ENCODE results near the gene GALNT6. TPM values are rescaled to one million over a fixed set of nuclear protein-coding genes. Genes with fewer than 3 reads are reported as not detected.

GALNT6 gene
- total RNA-seq, 1 experiment from 2014 or later, result 27.6 TPM

DNA sequence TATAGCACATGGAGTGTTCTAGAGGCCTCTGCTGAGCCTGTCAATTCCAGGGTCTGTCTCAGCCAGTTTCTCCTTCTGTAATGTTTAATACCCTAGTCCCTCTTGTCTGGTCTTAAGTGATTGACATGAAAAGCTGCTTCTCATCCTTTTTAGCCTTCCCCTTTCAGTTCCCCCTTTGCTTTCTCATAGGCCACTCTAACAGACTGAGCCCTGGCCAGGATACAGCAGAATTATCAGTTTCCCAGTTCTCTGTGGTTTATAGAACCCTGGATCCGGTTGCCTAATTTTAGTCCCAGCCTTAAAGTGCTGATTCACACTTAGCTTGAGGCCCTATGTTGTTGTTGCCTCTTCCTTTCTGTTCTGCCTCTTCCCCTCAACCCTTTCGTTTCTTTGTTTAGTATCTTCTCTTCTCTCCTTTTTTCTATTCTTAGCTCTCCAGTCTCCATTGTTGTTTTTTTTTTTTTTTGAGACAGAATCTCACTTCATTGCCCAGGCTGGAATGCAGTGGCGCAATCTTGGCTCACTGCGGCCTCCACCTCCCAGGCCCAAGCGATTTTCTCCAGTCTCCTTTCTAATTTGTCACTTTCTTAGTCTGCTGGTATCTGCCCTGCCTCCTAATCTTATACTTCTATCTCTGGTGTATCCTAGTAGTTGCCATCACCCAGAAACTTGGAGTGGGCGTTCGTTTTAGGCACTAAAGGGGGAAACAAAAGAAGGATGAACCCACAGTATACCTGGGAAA, 64.3 kb downstream of the GALNT6 start:
- TF ChIP-seq, protein P1, sequence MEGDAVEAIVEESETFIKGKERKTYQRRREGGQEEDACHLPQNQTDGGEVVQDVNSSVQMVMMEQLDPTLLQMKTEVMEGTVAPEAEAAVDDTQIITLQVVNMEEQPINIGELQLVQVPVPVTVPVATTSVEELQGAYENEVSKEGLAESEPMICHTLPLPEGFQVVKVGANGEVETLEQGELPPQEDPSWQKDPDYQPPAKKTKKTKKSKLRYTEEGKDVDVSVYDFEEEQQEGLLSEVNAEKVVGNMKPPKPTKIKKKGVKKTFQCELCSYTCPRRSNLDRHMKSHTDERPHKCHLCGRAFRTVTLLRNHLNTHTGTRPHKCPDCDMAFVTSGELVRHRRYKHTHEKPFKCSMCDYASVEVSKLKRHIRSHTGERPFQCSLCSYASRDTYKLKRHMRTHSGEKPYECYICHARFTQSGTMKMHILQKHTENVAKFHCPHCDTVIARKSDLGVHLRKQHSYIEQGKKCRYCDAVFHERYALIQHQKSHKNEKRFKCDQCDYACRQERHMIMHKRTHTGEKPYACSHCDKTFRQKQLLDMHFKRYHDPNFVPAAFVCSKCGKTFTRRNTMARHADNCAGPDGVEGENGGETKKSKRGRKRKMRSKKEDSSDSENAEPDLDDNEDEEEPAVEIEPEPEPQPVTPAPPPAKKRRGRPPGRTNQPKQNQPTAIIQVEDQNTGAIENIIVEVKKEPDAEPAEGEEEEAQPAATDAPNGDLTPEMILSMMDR (IDR thresholded peaks at IDR 0.05; ENCODE audit: unreplicated experiment), result no peak
- intact Hi-C loops (cut with micrococcal nuclease), result loop anchor here (5.0 kb wide), 1 partner anchor 45 kb away; no protein-coding TSS in a partner anchor
- H3K4me3 Mint-ChIP-seq (ENCODE audit: unreplicated experiment), result no peak overlapping the region
- CTCF ChIA-PET, result interaction anchor here (0.7 to 1.2 kb wide), 2 partner anchors 14 to 23 kb away, joined by 3 to 9 read pairs; no protein-coding TSS in a partner anchor
- H3K9me3 Mint-ChIP-seq (ENCODE audit: unreplicated experiment), result no peaks in the 10 kb centered on the region
- no TSS peak for BruUV-seq (replicated peaks)
- POLR2A ChIA-PET, result interaction anchor here (0.6 to 1.2 kb wide), 4 partner anchors 24 to 413 kb away, joined by 3 to 5 read pairs (median 4); partner anchors contain the start of gene DAZAP2
- H3K27ac Mint-ChIP-seq (ENCODE audit: low read depth, unreplicated experiment), result peak overlapping the region; percentile 86
- H3K4me1 Mint-ChIP-seq (ENCODE audit: insufficient read depth, unreplicated experiment), result peaks cover 11% of the 10 kb centered on the region
- H3K27me3 Mint-ChIP-seq (ENCODE audit: insufficient read depth, unreplicated experiment), result no peaks in the 10 kb centered on the region
- H3K36me3 Mint-ChIP-seq (ENCODE audit: insufficient read depth, unreplicated experiment), result peaks cover 11% of the 10 kb centered on the region
- DNase-seq (ENCODE audit: unreplicated experiment), result peak; percentile 82

DNA sequence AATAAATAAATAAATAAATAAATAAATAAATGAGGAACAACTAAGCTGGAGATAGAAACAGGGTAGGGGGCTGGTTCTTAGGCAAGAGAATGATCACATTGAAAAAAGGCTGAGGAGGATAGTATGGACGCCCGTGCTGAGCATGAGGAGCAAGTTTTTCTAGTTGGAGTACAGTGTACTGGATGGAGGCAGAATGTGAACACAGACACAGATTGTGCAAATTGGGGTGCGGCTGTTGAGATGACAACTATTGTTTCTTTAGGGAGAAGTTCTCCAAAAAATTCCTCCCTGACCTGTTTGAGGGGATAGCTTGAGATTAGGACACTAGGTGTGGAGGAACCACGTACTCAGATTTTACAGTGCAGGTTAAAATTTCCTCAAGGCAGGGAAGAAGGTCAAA, 66.3 kb downstream of the GALNT6 start:
- peaks cover 5% of the 10 kb centered on the region for H3K36me3 Mint-ChIP-seq (ENCODE audit: insufficient read depth, unreplicated experiment)
- no peaks in the 10 kb centered on the region for H3K9me3 Mint-ChIP-seq (ENCODE audit: unreplicated experiment)
- no TSS peak for BruUV-seq (replicated peaks)
- no peaks in the 10 kb centered on the region for H3K27me3 Mint-ChIP-seq (ENCODE audit: insufficient read depth, unreplicated experiment)
- CTCF ChIA-PET, result no interaction called here
- POLR2A ChIA-PET, result no interaction called here
- TF ChIP-seq, protein P1 (IDR thresholded peaks at IDR 0.05; ENCODE audit: unreplicated experiment), result no peak
- no peak overlapping the region for H3K27ac Mint-ChIP-seq (ENCODE audit: low read depth, unreplicated experiment)
- H3K4me3 Mint-ChIP-seq (ENCODE audit: unreplicated experiment), result no peak overlapping the region
- no peak for DNase-seq (ENCODE audit: unreplicated experiment)
- intact Hi-C loops (cut with micrococcal nuclease), result loop anchor here (5.0 kb wide), 1 partner anchor 43 kb away; no protein-coding TSS in a partner anchor
- peaks cover 11% of the 10 kb centered on the region for H3K4me1 Mint-ChIP-seq (ENCODE audit: insufficient read depth, unreplicated experiment)

DNA sequence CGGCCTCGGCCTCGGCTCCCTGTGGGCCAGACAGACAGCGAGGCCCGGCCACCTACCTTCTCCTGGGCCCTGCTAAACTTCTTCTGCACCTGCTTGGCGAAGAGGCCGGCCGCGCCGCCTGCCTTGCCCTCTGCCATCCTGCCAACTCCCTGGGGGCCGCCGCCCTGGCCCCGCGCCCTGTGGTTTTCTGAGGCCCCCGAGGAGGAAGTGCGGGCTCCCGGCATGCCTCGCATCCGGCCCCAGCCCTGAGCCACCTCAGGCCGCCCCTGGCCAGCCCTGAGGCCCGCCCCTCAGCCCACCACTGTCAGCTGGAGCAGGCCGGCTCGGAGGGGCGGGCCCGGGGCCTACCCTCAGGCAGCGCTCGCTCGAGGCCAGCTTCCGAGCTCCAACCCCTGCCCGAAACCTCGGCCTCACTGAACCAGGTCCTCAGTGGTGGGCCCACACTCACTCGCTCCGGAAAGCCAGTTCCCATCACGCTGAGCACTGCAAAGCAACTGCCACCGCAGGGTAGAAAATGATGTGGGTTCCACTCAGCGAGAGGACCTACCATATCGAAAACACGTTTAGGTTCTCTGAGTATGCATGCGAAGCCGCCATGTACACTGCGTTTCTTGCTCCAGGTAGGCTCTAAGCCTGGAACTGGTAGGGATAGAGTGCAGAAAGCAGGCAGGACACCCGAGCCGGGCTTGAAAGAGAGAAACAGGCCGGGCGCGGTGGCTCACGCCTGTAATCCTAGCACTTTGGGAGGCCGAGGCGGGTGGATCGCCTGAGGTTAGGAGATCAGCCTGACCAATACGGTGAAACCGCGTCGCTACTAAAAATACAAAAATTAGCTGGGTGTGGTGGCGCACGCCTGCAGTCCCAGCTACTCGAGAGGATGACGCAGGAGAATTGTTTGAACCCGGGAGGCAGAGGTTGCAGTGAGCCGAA, 67.0 kb downstream of the GALNT6 start, which contains the start of gene BIN2:
Gene BIN2, minus strand, starts transcription at position 209 of the 930 bp plus-strand sequence. Its CDS starts 72 bp downstream, at position 137.
- H3K27me3 Mint-ChIP-seq (ENCODE audit: insufficient read depth, unreplicated experiment), result no peaks in the 10 kb centered on the region
- intact Hi-C loops (cut with micrococcal nuclease), result no loop called here
- TF ChIP-seq, protein P1 (IDR thresholded peaks at IDR 0.05; ENCODE audit: unreplicated experiment), result no peak
- ChIA-PET POLR2A (no interaction called here), CTCF (no interaction called here)
- H3K27ac Mint-ChIP-seq (ENCODE audit: low read depth, unreplicated experiment), result no peak within 1 kb of the TSS
- peaks cover 5% of the 10 kb centered on the region for H3K36me3 Mint-ChIP-seq (ENCODE audit: insufficient read depth, unreplicated experiment)
- H3K9me3 Mint-ChIP-seq (ENCODE audit: unreplicated experiment), result no peaks in the 10 kb centered on the region
- BruUV-seq (replicated peaks), result no TSS peak
- no peak within 1 kb of the TSS for H3K4me3 Mint-ChIP-seq (ENCODE audit: unreplicated experiment)
- no peak for DNase-seq (ENCODE audit: unreplicated experiment)
- peaks cover 11% of the 10 kb centered on the region for H3K4me1 Mint-ChIP-seq (ENCODE audit: insufficient read depth, unreplicated experiment)
